Measurements from ENCODE around the gene TRPM4. TPM values are rescaled to one million over a fixed set of nuclear protein-coding genes. Genes with fewer than 3 reads are reported as not detected.
"Not testable (repeated sequence)": the region's sequence is repeated elsewhere in the genome, so short reads cannot be mapped to it uniquely, and the experiment has no call there.

TRPM4 gene
- total RNA-seq, 4 donors from 2014 or later: 19.9 to 38.8 (median 27.9) TPM

GRCh38 chr19:49168421-49168820 is 10.8 kb downstream of the TRPM4 start:
- intact Hi-C loops (cut with DNase I): no loop called here
- Histone ChIP-seq H3K27ac (replicated peaks in 1 of 4) (no peak overlapping the region), H3K36me3 (peaks cover 28 to 58% (median 58%) of the 10 kb centered on the region in 4 donors), H3K27me3 (no peaks in the 10 kb centered on the region), H3K4me1 (peaks cover 15 to 26% (median 24%) of the 10 kb centered on the region in 4 donors), H3K9me3 (no peaks in the 10 kb centered on the region), H3K4me3 (no peak overlapping the region)
- WGBS: 81% methylated on average over 10 of the region's 23 CpGs
- no peak for DNase-seq (ENCODE audit: extremely low spot score)
- TF ChIP-seq CTCF (IDR thresholded peaks at IDR 0.05) (no peak), POLR2A (IDR thresholded peaks at IDR 0.05; ENCODE audit: low read depth) (no peak), POLR2AphosphoS5 (IDR thresholded peaks at IDR 0.05) (no peak), EP300 (IDR thresholded peaks at IDR 0.05) (no peak)

DNA sequence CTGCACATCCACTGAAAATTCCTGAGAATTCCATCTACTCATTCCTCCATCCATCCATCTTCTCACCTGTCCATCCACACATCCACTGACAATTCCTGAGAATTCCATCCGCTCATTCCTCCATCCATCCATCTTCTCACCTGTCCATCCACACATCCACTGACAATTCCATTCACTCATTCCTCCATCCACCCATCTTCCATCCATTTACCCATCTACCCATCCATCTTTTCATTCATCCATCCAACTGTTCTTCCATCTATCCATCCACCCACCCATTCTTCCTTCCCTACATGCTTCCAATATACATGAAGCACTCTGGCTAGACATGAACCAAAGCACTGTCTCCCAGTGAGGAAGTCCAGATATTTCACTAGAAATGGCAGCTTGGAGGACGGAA is 15.6 kb downstream of the TRPM4 start:
- no peaks in the 10 kb centered on the region for H3K27me3 ChIP-seq
- DNase-seq (ENCODE audit: extremely low spot score): no peak
- no peaks in the 10 kb centered on the region for H3K4me1 ChIP-seq
- H3K27ac ChIP-seq (replicated peaks in 1 of 4): no peak overlapping the region
- WGBS: 95% methylated on average over 2 of the region's 2 CpGs
- H3K36me3 ChIP-seq: peaks cover 28 to 79% (median 69%) of the 10 kb centered on the region in 4 donors
- intact Hi-C loops (cut with DNase I): no loop called here
- TF ChIP-seq CTCF (IDR thresholded peaks at IDR 0.05) (no peak), POLR2A (IDR thresholded peaks at IDR 0.05; ENCODE audit: low read depth) (no peak), EP300 (IDR thresholded peaks at IDR 0.05) (no peak), POLR2AphosphoS5 (IDR thresholded peaks at IDR 0.05) (no peak)
- H3K4me3 ChIP-seq: no peak overlapping the region
- no peaks in the 10 kb centered on the region for H3K9me3 ChIP-seq

DNA sequence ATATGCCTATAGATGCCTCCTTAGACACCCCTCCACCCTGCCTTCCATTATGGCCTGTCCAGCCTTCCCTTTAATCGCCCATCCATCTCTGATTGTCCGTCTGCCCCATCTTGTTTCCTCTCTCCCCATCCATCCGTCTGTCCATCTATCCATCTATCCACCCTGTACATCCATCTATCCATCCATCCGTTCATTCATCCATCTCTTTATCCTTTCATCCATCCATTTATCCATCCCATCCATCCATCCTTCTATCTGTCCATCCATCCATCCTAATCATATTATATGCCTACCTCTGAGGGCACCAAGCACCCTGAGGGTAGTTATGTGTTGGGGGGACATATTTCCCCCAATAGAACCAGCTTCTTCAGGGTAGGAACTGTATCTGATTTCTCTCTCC is 23.1 kb downstream of the TRPM4 start:
- Histone ChIP-seq H3K36me3 (peaks cover 0 to 80% (median 48%) of the 10 kb centered on the region in 4 donors), H3K4me1 (no peaks in the 10 kb centered on the region), H3K27ac (replicated peaks in 1 of 4) (no peak overlapping the region), H3K27me3 (no peaks in the 10 kb centered on the region), H3K4me3 (no peak overlapping the region), H3K9me3 (no peaks in the 10 kb centered on the region)
- intact Hi-C loops (cut with DNase I): no loop called here
- TF ChIP-seq EP300 (IDR thresholded peaks at IDR 0.05): no peak
- TF ChIP-seq POLR2AphosphoS5 (IDR thresholded peaks at IDR 0.05): no peak
- no peak for TF ChIP-seq POLR2A (IDR thresholded peaks at IDR 0.05; ENCODE audit: low read depth)
- TF ChIP-seq CTCF (IDR thresholded peaks at IDR 0.05): no peak
- 92% methylated on average over 4 of the region's 4 CpGs for WGBS
- no peak for DNase-seq (ENCODE audit: extremely low spot score)

- WGBS: 74% methylated on average over 20 of the region's 20 CpGs
- not testable (repeated sequence) for DNase-seq (ENCODE audit: extremely low spot score)
Observed at GRCh38 chr19:49182010-49182847, 24.6 kb downstream of the TRPM4 start.

DNA sequence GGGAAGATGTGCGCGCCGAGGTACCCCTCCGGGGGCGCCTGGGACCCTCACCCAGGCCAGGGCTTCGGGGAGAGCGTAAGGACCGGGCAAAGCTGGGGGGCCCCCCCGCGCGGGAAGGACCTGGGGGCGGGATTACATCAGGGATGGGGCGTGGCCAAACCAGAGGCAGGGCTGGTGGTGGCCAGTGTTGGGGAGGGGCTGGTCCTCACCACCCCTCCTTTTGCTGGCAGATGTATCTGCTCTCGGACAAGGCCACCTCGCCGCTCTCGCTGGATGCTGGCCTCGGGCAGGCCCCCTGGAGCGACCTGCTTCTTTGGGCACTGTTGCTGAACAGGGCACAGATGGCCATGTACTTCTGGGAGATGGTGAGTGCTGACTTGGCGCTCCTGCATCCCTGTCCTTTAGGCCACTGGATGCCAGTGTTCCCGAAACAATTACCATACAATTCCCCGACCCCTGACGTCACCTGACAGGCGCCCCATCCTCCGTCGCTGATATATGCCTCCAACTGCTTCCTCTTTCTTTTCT is 25.3 kb downstream of the TRPM4 start:
- 79% methylated on average over 20 of the region's 26 CpGs for WGBS

More at GRCh38 chr19:49182010-49182847, 24.6 kb downstream of the TRPM4 start:
- H3K4me3 ChIP-seq; H3K9me3 ChIP-seq; intact Hi-C loops (cut with DNase I); H3K4me1 ChIP-seq; H3K27ac ChIP-seq (replicated peaks in 1 of 4); H3K27me3 ChIP-seq: not testable (repeated sequence)
- H3K36me3 ChIP-seq: peaks cover 9 to 95% (median 61%) of the 10 kb centered on the region in 4 donors

More for the DNA sequence above, 25.3 kb downstream of the TRPM4 start:
- Histone ChIP-seq H3K27ac (replicated peaks in 1 of 4) (no peak overlapping the region), H3K4me1 (no peaks in the 10 kb centered on the region), H3K36me3 (peaks cover 10 to 96% (median 63%) of the 10 kb centered on the region in 4 donors), H3K9me3 (no peaks in the 10 kb centered on the region), H3K4me3 (no peak overlapping the region), H3K27me3 (no peaks in the 10 kb centered on the region)
- intact Hi-C loops (cut with DNase I): no loop called here
- no peak for DNase-seq (ENCODE audit: extremely low spot score)
- TF ChIP-seq CTCF (IDR thresholded peaks at IDR 0.05): no peak
- TF ChIP-seq EP300 (IDR thresholded peaks at IDR 0.05): no peak
- TF ChIP-seq POLR2AphosphoS5 (IDR thresholded peaks at IDR 0.05): no peak
- no peak for TF ChIP-seq POLR2A (IDR thresholded peaks at IDR 0.05; ENCODE audit: low read depth)
